Activated naive CD8-positive, alpha-beta T cell treated with anti-CD3 and anti-CD28 coated beads, Interleukin-2, amount 50 U/mL, for 16 hours (primary cell): ENCODE measurements around the gene RBX1.
"Not testable (repeated sequence)": the region's sequence is repeated elsewhere in the genome, so short reads cannot be mapped to it uniquely, and the experiment has no call there.

ENCODE experiments used
- DNase-seq: peaks from one replicate; pipeline ENCODE4 v3.0.0-alpha.2; 2020; ENCODE audit warnings: low read depth, low spot score

RBX1 gene

GRCh38 chr22:40950962-40951794 is at the start of gene RBX1:
TSS of gene RBX1 (plus strand) at chr22:40951378. CDS start at chr22:40951399, 21 bp downstream.
- DNase-seq: peak; percentile 96

- no peak for DNase-seq
Observed at GRCh38 chr22:40904101-40904500, 47.1 kb upstream of the RBX1 start.

- DNase-seq: no peak
Observed at GRCh38 chr22:40908895-40909294, 42.3 kb upstream of the RBX1 start.

- DNase-seq: no peak
Observed at GRCh38 chr22:40911772-40912171, 39.4 kb upstream of the RBX1 start.

GRCh38 chr22:40912987-40913386 is 38.2 kb upstream of the RBX1 start:
- DNase-seq: not testable (repeated sequence)

GRCh38 chr22:40919446-40919845 is 31.7 kb upstream of the RBX1 start:
- DNase-seq: no peak

GRCh38 chr22:40920526-40920925 is 30.7 kb upstream of the RBX1 start:
- no peak for DNase-seq

- DNase-seq: no peak
Observed at GRCh38 chr22:40922484-40923303, 28.5 kb upstream of the RBX1 start.

GRCh38 chr22:40928657-40929056 is 22.5 kb upstream of the RBX1 start:
- DNase-seq: no peak

- no peak for DNase-seq
Observed at GRCh38 chr22:40932396-40932795, 18.8 kb upstream of the RBX1 start.

GRCh38 chr22:40939202-40939601 is 12.0 kb upstream of the RBX1 start:
- DNase-seq: no peak

GRCh38 chr22:40951795-40952605 is 822 bp downstream of the RBX1 start:
- no peak for DNase-seq

- no peak for DNase-seq
Observed at GRCh38 chr22:40953471-40953870, 2.3 kb downstream of the RBX1 start.

GRCh38 chr22:40954113-40954512 is 2.9 kb downstream of the RBX1 start:
- DNase-seq: no peak

GRCh38 chr22:40955571-40955970 is 4.4 kb downstream of the RBX1 start:
- DNase-seq: no peak

- no peak for DNase-seq
Observed at GRCh38 chr22:40957601-40958000, 6.4 kb downstream of the RBX1 start.

- no peak for DNase-seq
Observed at GRCh38 chr22:40958299-40958698, 7.1 kb downstream of the RBX1 start.

- no peak for DNase-seq
Observed at GRCh38 chr22:40960145-40960544, 9.0 kb downstream of the RBX1 start.

- DNase-seq: no peak
Observed at GRCh38 chr22:40965936-40966725, 15.0 kb downstream of the RBX1 start.

- no peak for DNase-seq
Observed at GRCh38 chr22:40966726-40967085, 15.5 kb downstream of the RBX1 start.

GRCh38 chr22:40967111-40967760 is 16.1 kb downstream of the RBX1 start:
- no peak for DNase-seq
